Mesenchymal stem cell (in vitro differentiated cells and primary cell): ENCODE data around the gene CDH23.

Experiments
- DNase-seq: peaks from one replicate; pipeline ENCODE4 v3.0.0-alpha.2; 2013
- H2AFZ ChIP-seq: one replicate; pipeline ENCODE4 v1.6.1; 2013; ENCODE audit warnings: low read depth, mild to moderate bottlenecking, control low read depth, inconsistent platforms, low read length, moderate library complexity
- H2AK5ac ChIP-seq: 2 replicates; pipeline ENCODE4 v1.6.1; 2013; ENCODE audit warnings: low read length, moderate library complexity, mild to moderate bottlenecking, inconsistent platforms; ENCODE audit not compliant: severe bottlenecking
- H2BK120ac ChIP-seq: one replicate; pipeline ENCODE4 v1.6.1; 2013; ENCODE audit warnings: low read depth, mild to moderate bottlenecking, inconsistent platforms, low read length, moderate library complexity
- H2BK12ac ChIP-seq, 2 experiments: one replicate each; pipeline ENCODE4 v1.6.1; 2013; ENCODE audit warnings: inconsistent platforms in 2 of 2, low read length in 2 of 2, mild to moderate bottlenecking in 2 of 2, moderate library complexity in 2 of 2, control low read depth in 1 of 2
- H2BK15ac ChIP-seq: one replicate; pipeline ENCODE4 v1.6.1; 2013; ENCODE audit warnings: mild to moderate bottlenecking, low read depth, inconsistent platforms; ENCODE audit not compliant: poor library complexity, severe bottlenecking
- H2BK5ac ChIP-seq: 2 replicates; pipeline ENCODE4 v1.6.1; 2013; ENCODE audit warnings: low read depth, mild to moderate bottlenecking, low read length, control low read depth, inconsistent platforms; ENCODE audit not compliant: poor library complexity, severe bottlenecking
- H3K14ac ChIP-seq, 2 experiments: one replicate each; pipeline ENCODE4 v1.6.1; 2013; ENCODE audit warnings: inconsistent platforms in 2 of 2, low read length in 2 of 2, control low read depth in 1 of 2, mild to moderate bottlenecking in 1 of 2, moderate library complexity in 1 of 2
- H3K18ac ChIP-seq, 2 experiments: one replicate each; pipeline ENCODE4 v1.6.1; 2013; ENCODE audit warnings: inconsistent platforms in 2 of 2, low read length in 2 of 2, control low read depth in 1 of 2, low read depth in 1 of 2, mild to moderate bottlenecking in 1 of 2
- H3K23ac ChIP-seq, 2 experiments: one replicate each; pipeline ENCODE4 v1.6.1; 2013; ENCODE audit warnings: inconsistent platforms in 2 of 2, low read length in 2 of 2, mild to moderate bottlenecking in 2 of 2, moderate library complexity in 2 of 2, control low read depth in 1 of 2
- H3K27ac ChIP-seq: 2 replicates; pipeline ENCODE4 v1.5.1; 2013; ENCODE audit warnings: mild to moderate bottlenecking, moderate library complexity, low read length, control low read depth, inconsistent platforms; ENCODE audit not compliant: poor library complexity, severe bottlenecking
- H3K27me3 ChIP-seq, 2 experiments: 2 replicates each; pipeline versions ENCODE4 v1.6.1 to v1.7.0; 2013; ENCODE audit warnings: low read length in 2 of 2, mild to moderate bottlenecking in 2 of 2, moderate library complexity in 2 of 2, control low read depth in 1 of 2, inconsistent platforms in 1 of 2; ENCODE audit not compliant: control insufficient read depth in 1 of 2, insufficient read depth in 1 of 2
- H3K36me3 ChIP-seq, 2 experiments: 2 replicates each; pipeline versions ENCODE4 v1.6.1 to v1.7.0; 2013; ENCODE audit warnings: low read length in 2 of 2, control low read depth in 1 of 2, inconsistent platforms in 1 of 2, low read depth in 1 of 2, mild to moderate bottlenecking in 1 of 2; ENCODE audit not compliant: insufficient read depth in 2 of 2, control insufficient read depth in 1 of 2
- H3K4ac ChIP-seq, 2 experiments: one replicate each; pipeline ENCODE4 v1.6.1; 2013; ENCODE audit warnings: inconsistent platforms in 2 of 2, low read length in 2 of 2, mild to moderate bottlenecking in 2 of 2, moderate library complexity in 2 of 2, control low read depth in 1 of 2, low read depth in 1 of 2
- H3K4me1 ChIP-seq: 2 replicates; pipeline ENCODE4 v1.6.1; 2013; ENCODE audit warnings: low read depth, low read length, control low read depth; ENCODE audit not compliant: control insufficient read depth, insufficient read depth
- H3K4me2 ChIP-seq: 2 replicates; pipeline ENCODE4 v1.6.1; 2013; ENCODE audit warnings: low read length, mild to moderate bottlenecking, inconsistent platforms; ENCODE audit not compliant: poor library complexity, severe bottlenecking
- H3K4me3 ChIP-seq, 2 experiments: 2 replicates each; pipeline versions ENCODE4 v1.5.1 to v1.7.0; 2013; ENCODE audit warnings: low read length in 2 of 2, mild to moderate bottlenecking in 2 of 2, control low read depth in 1 of 2, low read depth in 1 of 2; ENCODE audit not compliant: insufficient read depth in 1 of 2
- H3K79me1 ChIP-seq: replicated peaks from 2 replicates; pipeline ENCODE4 v1.6.1; 2013; ENCODE audit warnings: mild to moderate bottlenecking, control low read depth, low read length, inconsistent platforms; ENCODE audit not compliant: poor library complexity, severe bottlenecking
- H3K9ac ChIP-seq: 2 replicates; pipeline ENCODE4 v1.7.0; 2013; ENCODE audit warnings: mild to moderate bottlenecking, low read length, moderate library complexity
- H3K9me3 ChIP-seq: 2 replicates; pipeline ENCODE4 v1.7.0; 2013; ENCODE audit warnings: mild to moderate bottlenecking, low read length; ENCODE audit not compliant: control insufficient read depth
- H4K8ac ChIP-seq: one replicate; pipeline ENCODE4 v1.6.1; 2013; ENCODE audit warnings: inconsistent platforms, mild to moderate bottlenecking, low read length, moderate library complexity
- H4K91ac ChIP-seq: one replicate; pipeline ENCODE4 v1.6.1; 2013; ENCODE audit warnings: mild to moderate bottlenecking, low read length, inconsistent platforms
- WGBS: methylation state at CpG from one replicate; pipeline ENCODE4 v1.1.7; 2013; ENCODE audit warnings: mixed read lengths; 5-methylcytosine and 5-hydroxymethylcytosine counted together

CDH23 gene

GRCh38 chr10:71565284-71566000 lies 168.7 kb downstream of the CDH23 start:
- Histone ChIP-seq H4K8ac (no peak overlapping the region), H4K91ac (no peak overlapping the region), H3K4ac (no peak overlapping the region), H3K27ac (no peak overlapping the region), H3K14ac (no peak overlapping the region), H2AK5ac (no peak overlapping the region), H3K79me1 (no peaks in the 10 kb centered on the region), H3K4me1 (no peaks in the 10 kb centered on the region), H2BK12ac (no peak overlapping the region), H3K27me3 (peaks cover 46 to 54% of the 10 kb centered on the region in 2 experiments), H3K4me3 (no peak overlapping the region), H3K18ac (no peak overlapping the region), H3K9me3 (no peaks in the 10 kb centered on the region), H2AFZ (no peak overlapping the region), H3K36me3 (no peaks in the 10 kb centered on the region), H3K9ac (no peak overlapping the region), H2BK5ac (no peak overlapping the region), H3K23ac (no peak overlapping the region), H3K4me2 (no peak overlapping the region), H2BK15ac (no peak overlapping the region), H2BK120ac (no peak overlapping the region)
- no peak for DNase-seq
- WGBS: 93% methylated on average over 2 of the region's 2 CpGs

GRCh38 chr10:71567006-71567405 lies 170.3 kb downstream of the CDH23 start:
- Histone ChIP-seq H2AK5ac (no peak overlapping the region), H3K9me3 (no peaks in the 10 kb centered on the region), H3K4ac (no peak overlapping the region), H3K27me3 (peaks cover 33 to 47% of the 10 kb centered on the region in 2 experiments), H3K9ac (no peak overlapping the region), H4K91ac (no peak overlapping the region), H2BK120ac (no peak overlapping the region), H3K14ac (no peak overlapping the region), H4K8ac (no peak overlapping the region), H2BK5ac (no peak overlapping the region), H2BK12ac (no peak overlapping the region), H3K79me1 (no peaks in the 10 kb centered on the region), H3K23ac (no peak overlapping the region), H2AFZ (no peak overlapping the region), H3K18ac (no peak overlapping the region), H3K36me3 (no peaks in the 10 kb centered on the region), H3K4me3 (no peak overlapping the region), H3K27ac (no peak overlapping the region), H2BK15ac (no peak overlapping the region), H3K4me1 (no peaks in the 10 kb centered on the region), H3K4me2 (no peak overlapping the region)
- 80% methylated on average over 5 of the region's 5 CpGs for WGBS
- DNase-seq: no peak

- no peak overlapping the region for H2BK15ac ChIP-seq
- no peak overlapping the region for H3K4ac ChIP-seq
- no peaks in the 10 kb centered on the region for H3K36me3 ChIP-seq
- no peak overlapping the region for H3K4me3 ChIP-seq
- H3K23ac ChIP-seq: no peak overlapping the region
- no peak overlapping the region for H3K9ac ChIP-seq
- H2AFZ ChIP-seq: no peak overlapping the region
- H2BK120ac ChIP-seq: no peak overlapping the region
- no peak overlapping the region for H3K27ac ChIP-seq
- no peak overlapping the region for H4K8ac ChIP-seq
- no peak overlapping the region for H2BK5ac ChIP-seq
- WGBS: 80% methylated on average over 5 of the region's 5 CpGs
- peaks cover 40 to 60% of the 10 kb centered on the region in 2 experiments for H3K27me3 ChIP-seq
- no peak overlapping the region for H3K14ac ChIP-seq
- H2AK5ac ChIP-seq: no peak overlapping the region
- H3K4me2 ChIP-seq: no peak overlapping the region
- H2BK12ac ChIP-seq: no peak overlapping the region
- no peaks in the 10 kb centered on the region for H3K9me3 ChIP-seq
- no peak overlapping the region for H3K18ac ChIP-seq
- no peak overlapping the region for H4K91ac ChIP-seq
- no peaks in the 10 kb centered on the region for H3K4me1 ChIP-seq
- DNase-seq: no peak
- H3K79me1 ChIP-seq: no peaks in the 10 kb centered on the region
Measured at GRCh38 chr10:71568896-71569492, 172.3 kb downstream of the CDH23 start.

GRCh38 chr10:71569775-71570588 lies 173.3 kb downstream of the CDH23 start:
- Histone ChIP-seq H2BK120ac (no peak overlapping the region), H3K36me3 (no peaks in the 10 kb centered on the region), H3K4me2 (no peak overlapping the region), H3K23ac (no peak overlapping the region), H2BK15ac (no peak overlapping the region), H2AK5ac (no peak overlapping the region), H4K91ac (no peak overlapping the region), H2BK5ac (no peak overlapping the region), H4K8ac (no peak overlapping the region), H3K4ac (no peak overlapping the region), H3K27ac (no peak overlapping the region), H3K14ac (no peak overlapping the region), H3K4me3 (no peak overlapping the region), H3K18ac (no peak overlapping the region), H2BK12ac (no peak overlapping the region), H3K9ac (no peak overlapping the region), H2AFZ (no peak overlapping the region), H3K4me1 (no peaks in the 10 kb centered on the region), H3K9me3 (no peaks in the 10 kb centered on the region), H3K27me3 (peaks cover 35 to 62% of the 10 kb centered on the region in 2 experiments), H3K79me1 (no peaks in the 10 kb centered on the region)
- DNase-seq: peak; percentile 43
- 48% methylated on average over 6 of the region's 6 CpGs for WGBS
